ENCODE results near the gene CAMK4.

CAMK4 gene

GRCh38 chr5:111223787-111224560, at the start of gene CAMK4:
Gene CAMK4 (plus strand): TSS chr5:111224384. CDS start chr5:111224484, 100 bp downstream.
- H3K4me3 ChIP-seq (ENCODE audit: low read length in 2 of 2): peak within 1 kb of the TSS; percentile 65 to 72
- no peaks in the 10 kb centered on the region for H3K9me3 ChIP-seq (ENCODE audit: control insufficient read depth in 2 of 2, low read length in 2 of 2)
- H3K4me1 ChIP-seq (ENCODE audit: control insufficient read depth in 2 of 2, insufficient read depth in 2 of 2, low read length in 2 of 2): peaks cover 3 to 4% of the 10 kb centered on the region in 2 donors
- H3K27ac ChIP-seq (ENCODE audit: low read depth in 2 of 2, low read length in 2 of 2): no peak within 1 kb of the TSS
- peak within 1 kb of the TSS; percentile 50 to 53 for H3K9ac ChIP-seq (ENCODE audit: low read depth in 1 of 2, low read length in 2 of 2)
- no peaks in the 10 kb centered on the region for H3K36me3 ChIP-seq (ENCODE audit: control insufficient read depth in 2 of 2, insufficient read depth in 2 of 2, low read length in 2 of 2)
- H3K27me3 ChIP-seq (ENCODE audit: control insufficient read depth in 2 of 2, insufficient read depth in 2 of 2, low read length in 2 of 2): peaks cover 3 to 27% of the 10 kb centered on the region in 2 donors

DNA sequence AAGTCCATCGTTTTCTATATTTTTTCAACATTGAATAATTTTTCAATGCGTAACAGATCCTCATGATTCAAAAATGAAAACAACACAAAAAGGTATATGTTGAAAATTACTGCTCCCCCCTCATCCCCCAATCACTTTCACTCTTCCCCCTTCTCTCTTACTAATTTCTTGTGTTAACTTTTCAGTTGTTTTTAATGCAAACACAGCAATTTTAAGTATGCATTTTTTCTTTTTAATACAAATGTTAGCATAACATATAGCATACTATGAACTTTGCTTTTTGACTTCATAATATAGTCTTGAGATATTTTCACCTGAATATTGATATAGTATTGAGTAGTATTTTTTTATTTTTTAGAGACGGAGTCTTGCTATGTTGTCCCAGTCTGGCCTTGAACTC, 41.1 kb upstream of the CAMK4 start:
- no peaks in the 10 kb centered on the region for H3K4me1 ChIP-seq (ENCODE audit: control insufficient read depth in 2 of 2, insufficient read depth in 2 of 2, low read length in 2 of 2)
- H3K36me3 ChIP-seq (ENCODE audit: control insufficient read depth in 2 of 2, insufficient read depth in 2 of 2, low read length in 2 of 2): no peaks in the 10 kb centered on the region
- no peak overlapping the region for H3K4me3 ChIP-seq (ENCODE audit: low read length in 2 of 2)
- H3K9ac ChIP-seq (ENCODE audit: low read depth in 1 of 2, low read length in 2 of 2): no peak overlapping the region
- H3K9me3 ChIP-seq (ENCODE audit: control insufficient read depth in 2 of 2, low read length in 2 of 2): no peaks in the 10 kb centered on the region
- no peaks in the 10 kb centered on the region for H3K27me3 ChIP-seq (ENCODE audit: control insufficient read depth in 2 of 2, insufficient read depth in 2 of 2, low read length in 2 of 2)
- H3K27ac ChIP-seq (ENCODE audit: low read depth in 2 of 2, low read length in 2 of 2): no peak overlapping the region

DNA sequence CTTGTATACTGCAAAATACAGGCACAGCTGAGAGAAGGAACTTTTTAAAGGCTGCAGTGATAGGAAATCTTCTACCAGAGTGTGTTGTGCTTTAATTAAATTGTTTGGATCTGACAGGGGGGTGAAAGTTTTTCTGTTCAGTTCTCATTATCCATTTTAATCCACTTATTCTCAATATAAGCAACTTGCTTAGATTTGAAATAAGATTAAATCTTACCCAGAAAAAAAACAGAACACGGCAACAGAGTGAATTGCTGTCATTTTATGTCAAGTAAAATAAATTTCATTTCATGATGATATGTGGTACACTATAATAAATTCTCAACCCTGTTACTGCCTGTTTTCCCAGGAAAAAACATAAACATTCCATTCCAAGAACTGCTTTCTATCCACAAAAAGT, 37.1 kb upstream of the CAMK4 start:
- no peaks in the 10 kb centered on the region for H3K4me1 ChIP-seq (ENCODE audit: control insufficient read depth in 2 of 2, insufficient read depth in 2 of 2, low read length in 2 of 2)
- H3K9me3 ChIP-seq (ENCODE audit: control insufficient read depth in 2 of 2, low read length in 2 of 2): no peaks in the 10 kb centered on the region
- H3K36me3 ChIP-seq (ENCODE audit: control insufficient read depth in 2 of 2, insufficient read depth in 2 of 2, low read length in 2 of 2): no peaks in the 10 kb centered on the region
- no peaks in the 10 kb centered on the region for H3K27me3 ChIP-seq (ENCODE audit: control insufficient read depth in 2 of 2, insufficient read depth in 2 of 2, low read length in 2 of 2)
- H3K4me3 ChIP-seq (ENCODE audit: low read length in 2 of 2): no peak overlapping the region
- H3K27ac ChIP-seq (ENCODE audit: low read depth in 2 of 2, low read length in 2 of 2): no peak overlapping the region
- H3K9ac ChIP-seq (ENCODE audit: low read depth in 1 of 2, low read length in 2 of 2): no peak overlapping the region

DNA sequence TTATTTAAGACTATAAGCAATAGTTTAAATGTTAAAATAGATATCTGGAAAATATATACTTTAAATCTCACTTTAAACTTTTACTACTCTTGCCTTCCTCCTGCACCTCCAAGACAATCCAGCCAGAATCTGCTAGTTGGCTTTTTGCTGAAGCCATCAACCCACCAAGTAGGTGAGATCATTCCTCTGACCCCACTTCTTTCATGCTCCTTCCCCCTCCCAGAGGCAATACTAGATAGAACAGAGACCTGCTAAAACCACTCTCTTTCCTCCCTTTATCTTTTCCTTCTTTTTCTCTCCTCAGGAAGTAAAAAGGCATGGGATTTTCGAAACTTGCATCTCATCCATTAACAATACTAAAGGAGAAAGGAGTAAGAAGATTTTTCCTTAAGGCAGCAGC, 30.1 kb upstream of the CAMK4 start:
- H3K9me3 ChIP-seq (ENCODE audit: control insufficient read depth in 2 of 2, low read length in 2 of 2): no peaks in the 10 kb centered on the region
- no peak overlapping the region for H3K27ac ChIP-seq (ENCODE audit: low read depth in 2 of 2, low read length in 2 of 2)
- no peak overlapping the region for H3K4me3 ChIP-seq (ENCODE audit: low read length in 2 of 2)
- H3K27me3 ChIP-seq (ENCODE audit: control insufficient read depth in 2 of 2, insufficient read depth in 2 of 2, low read length in 2 of 2): no peaks in the 10 kb centered on the region
- no peaks in the 10 kb centered on the region for H3K36me3 ChIP-seq (ENCODE audit: control insufficient read depth in 2 of 2, insufficient read depth in 2 of 2, low read length in 2 of 2)
- no peaks in the 10 kb centered on the region for H3K4me1 ChIP-seq (ENCODE audit: control insufficient read depth in 2 of 2, insufficient read depth in 2 of 2, low read length in 2 of 2)
- no peak overlapping the region for H3K9ac ChIP-seq (ENCODE audit: low read depth in 1 of 2, low read length in 2 of 2)

GRCh38 chr5:111194925-111195324, 29.3 kb upstream of the CAMK4 start:
- Histone ChIP-seq H3K27me3 (ENCODE audit: control insufficient read depth in 2 of 2, insufficient read depth in 2 of 2, low read length in 2 of 2) (no peaks in the 10 kb centered on the region), H3K36me3 (ENCODE audit: control insufficient read depth in 2 of 2, insufficient read depth in 2 of 2, low read length in 2 of 2) (no peaks in the 10 kb centered on the region), H3K27ac (ENCODE audit: low read depth in 2 of 2, low read length in 2 of 2) (no peak overlapping the region), H3K9me3 (ENCODE audit: control insufficient read depth in 2 of 2, low read length in 2 of 2) (no peaks in the 10 kb centered on the region), H3K4me3 (ENCODE audit: low read length in 2 of 2) (no peak overlapping the region), H3K9ac (ENCODE audit: low read depth in 1 of 2, low read length in 2 of 2) (no peak overlapping the region), H3K4me1 (ENCODE audit: control insufficient read depth in 2 of 2, insufficient read depth in 2 of 2, low read length in 2 of 2) (no peaks in the 10 kb centered on the region)

- no peaks in the 10 kb centered on the region for H3K9me3 ChIP-seq (ENCODE audit: control insufficient read depth in 2 of 2, low read length in 2 of 2)
- no peaks in the 10 kb centered on the region for H3K4me1 ChIP-seq (ENCODE audit: control insufficient read depth in 2 of 2, insufficient read depth in 2 of 2, low read length in 2 of 2)
- H3K27me3 ChIP-seq (ENCODE audit: control insufficient read depth in 2 of 2, insufficient read depth in 2 of 2, low read length in 2 of 2): no peaks in the 10 kb centered on the region
- H3K36me3 ChIP-seq (ENCODE audit: control insufficient read depth in 2 of 2, insufficient read depth in 2 of 2, low read length in 2 of 2): no peaks in the 10 kb centered on the region
- H3K9ac ChIP-seq (ENCODE audit: low read depth in 1 of 2, low read length in 2 of 2): no peak overlapping the region
- H3K4me3 ChIP-seq (ENCODE audit: low read length in 2 of 2): no peak overlapping the region
- no peak overlapping the region for H3K27ac ChIP-seq (ENCODE audit: low read depth in 2 of 2, low read length in 2 of 2)
Measured at GRCh38 chr5:111197523-111197922, 26.7 kb upstream of the CAMK4 start.

DNA sequence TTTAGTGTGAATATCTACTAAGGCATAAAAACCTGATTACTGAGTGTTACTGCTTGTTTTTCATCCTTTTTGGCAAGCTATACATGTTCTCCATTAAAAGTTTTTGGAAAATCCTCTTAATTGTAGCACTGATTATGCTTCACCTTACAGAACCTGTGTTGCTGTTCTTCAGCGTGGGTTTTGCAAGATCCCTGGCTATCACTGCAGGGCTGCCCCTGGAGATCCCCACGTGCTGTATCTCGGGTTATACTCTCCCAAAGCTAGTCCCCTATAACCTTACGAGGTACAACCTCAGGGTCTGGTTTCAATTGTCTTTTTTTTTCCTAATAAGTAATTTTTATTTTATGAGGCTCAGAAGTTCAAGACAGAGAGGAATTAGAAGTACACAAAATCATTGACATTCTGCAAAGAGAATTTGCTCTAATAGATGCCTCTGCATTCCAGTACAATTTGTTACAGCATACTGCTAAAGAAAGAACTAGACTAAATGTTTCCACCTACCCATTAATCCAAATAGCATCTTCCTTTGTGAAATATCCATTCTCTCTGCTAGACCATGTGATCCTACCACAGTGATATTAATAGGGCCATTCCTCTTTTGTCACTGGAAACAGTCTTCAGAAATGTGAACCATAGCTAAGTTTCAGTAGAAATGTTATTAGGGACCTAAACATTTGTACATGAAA, 25.8 kb upstream of the CAMK4 start:
- Histone ChIP-seq H3K27me3 (ENCODE audit: control insufficient read depth in 2 of 2, insufficient read depth in 2 of 2, low read length in 2 of 2) (no peaks in the 10 kb centered on the region), H3K36me3 (ENCODE audit: control insufficient read depth in 2 of 2, insufficient read depth in 2 of 2, low read length in 2 of 2) (no peaks in the 10 kb centered on the region), H3K27ac (ENCODE audit: low read depth in 2 of 2, low read length in 2 of 2) (no peak overlapping the region), H3K4me1 (ENCODE audit: control insufficient read depth in 2 of 2, insufficient read depth in 2 of 2, low read length in 2 of 2) (no peaks in the 10 kb centered on the region), H3K9ac (ENCODE audit: low read depth in 1 of 2, low read length in 2 of 2) (no peak overlapping the region), H3K9me3 (ENCODE audit: control insufficient read depth in 2 of 2, low read length in 2 of 2) (no peaks in the 10 kb centered on the region), H3K4me3 (ENCODE audit: low read length in 2 of 2) (no peak overlapping the region)

DNA sequence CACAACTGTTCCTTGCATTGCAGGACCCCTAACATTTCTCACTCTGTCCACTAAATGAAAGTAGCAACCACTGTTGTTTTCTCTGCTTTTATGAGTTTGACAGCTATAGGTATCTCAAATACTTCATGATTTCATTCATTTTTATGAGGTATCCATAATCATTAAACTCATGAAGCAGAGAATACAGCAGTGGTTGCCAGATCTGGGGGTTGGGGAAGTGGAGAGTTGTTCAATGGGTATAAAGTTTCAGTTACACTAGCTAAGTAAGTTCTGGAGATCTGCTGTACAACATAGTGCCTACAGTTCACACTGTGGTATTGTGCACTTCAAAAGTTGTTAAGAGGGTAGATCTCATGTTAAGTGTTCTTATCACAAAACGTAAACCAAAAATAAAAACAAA, 23.4 kb upstream of the CAMK4 start:
- Histone ChIP-seq H3K9ac (ENCODE audit: low read depth in 1 of 2, low read length in 2 of 2) (no peak overlapping the region), H3K9me3 (ENCODE audit: control insufficient read depth in 2 of 2, low read length in 2 of 2) (no peaks in the 10 kb centered on the region), H3K36me3 (ENCODE audit: control insufficient read depth in 2 of 2, insufficient read depth in 2 of 2, low read length in 2 of 2) (no peaks in the 10 kb centered on the region), H3K4me1 (ENCODE audit: control insufficient read depth in 2 of 2, insufficient read depth in 2 of 2, low read length in 2 of 2) (no peaks in the 10 kb centered on the region), H3K4me3 (ENCODE audit: low read length in 2 of 2) (no peak overlapping the region), H3K27ac (ENCODE audit: low read depth in 2 of 2, low read length in 2 of 2) (no peak overlapping the region), H3K27me3 (ENCODE audit: control insufficient read depth in 2 of 2, insufficient read depth in 2 of 2, low read length in 2 of 2) (no peaks in the 10 kb centered on the region)

DNA sequence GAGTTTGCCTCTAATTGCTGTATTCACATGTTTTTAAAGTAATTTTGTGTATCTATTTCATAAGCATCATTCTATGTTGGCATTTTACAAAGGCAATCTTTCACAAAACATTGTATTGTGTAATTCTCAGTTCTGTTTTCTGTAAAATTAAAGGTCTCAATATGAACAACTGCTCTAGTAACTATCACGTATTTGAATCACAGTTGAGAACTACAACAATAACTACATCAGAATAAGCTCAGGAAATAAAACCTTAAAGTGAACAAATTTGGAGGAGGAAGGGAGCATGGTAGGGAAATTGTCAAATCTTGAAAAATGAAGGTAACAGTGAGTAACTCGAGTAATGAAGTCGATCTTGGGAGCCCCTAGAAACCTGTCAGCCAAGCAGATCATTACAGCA, 22.5 kb upstream of the CAMK4 start:
- H3K27me3 ChIP-seq (ENCODE audit: control insufficient read depth in 2 of 2, insufficient read depth in 2 of 2, low read length in 2 of 2): no peaks in the 10 kb centered on the region
- H3K9me3 ChIP-seq (ENCODE audit: control insufficient read depth in 2 of 2, low read length in 2 of 2): no peaks in the 10 kb centered on the region
- H3K9ac ChIP-seq (ENCODE audit: low read depth in 1 of 2, low read length in 2 of 2): no peak overlapping the region
- H3K4me1 ChIP-seq (ENCODE audit: control insufficient read depth in 2 of 2, insufficient read depth in 2 of 2, low read length in 2 of 2): no peaks in the 10 kb centered on the region
- no peaks in the 10 kb centered on the region for H3K36me3 ChIP-seq (ENCODE audit: control insufficient read depth in 2 of 2, insufficient read depth in 2 of 2, low read length in 2 of 2)
- no peak overlapping the region for H3K4me3 ChIP-seq (ENCODE audit: low read length in 2 of 2)
- H3K27ac ChIP-seq (ENCODE audit: low read depth in 2 of 2, low read length in 2 of 2): no peak overlapping the region

DNA sequence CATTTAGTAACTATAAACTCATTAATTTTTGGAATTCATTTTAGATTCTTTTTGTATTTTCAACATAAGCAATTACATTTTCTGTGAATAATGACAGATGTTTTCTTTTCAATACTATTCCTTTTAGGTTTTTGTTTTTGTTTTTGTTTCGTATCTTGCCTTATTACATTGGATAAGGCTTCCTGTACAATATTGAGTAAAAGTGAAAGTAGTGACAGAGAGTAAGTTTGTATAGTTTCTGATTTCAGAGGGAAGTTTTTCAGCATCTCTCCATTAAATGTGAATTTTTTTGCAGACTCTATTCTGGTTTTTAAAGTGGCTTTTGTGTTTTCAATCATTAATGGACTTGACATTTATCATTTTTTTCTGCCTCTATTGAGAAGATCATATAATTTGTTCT, 12.8 kb upstream of the CAMK4 start:
- Histone ChIP-seq H3K4me3 (ENCODE audit: low read length in 2 of 2) (no peak overlapping the region), H3K27ac (ENCODE audit: low read depth in 2 of 2, low read length in 2 of 2) (no peak overlapping the region), H3K9me3 (ENCODE audit: control insufficient read depth in 2 of 2, low read length in 2 of 2) (no peaks in the 10 kb centered on the region), H3K4me1 (ENCODE audit: control insufficient read depth in 2 of 2, insufficient read depth in 2 of 2, low read length in 2 of 2) (no peaks in the 10 kb centered on the region), H3K9ac (ENCODE audit: low read depth in 1 of 2, low read length in 2 of 2) (no peak overlapping the region), H3K36me3 (ENCODE audit: control insufficient read depth in 2 of 2, insufficient read depth in 2 of 2, low read length in 2 of 2) (no peaks in the 10 kb centered on the region), H3K27me3 (ENCODE audit: control insufficient read depth in 2 of 2, insufficient read depth in 2 of 2, low read length in 2 of 2) (no peaks in the 10 kb centered on the region)

Data from mucosa of rectum (tissue), 2 donors.